ENCODE results near the gene HES5.
"Not testable (repeated sequence)": the region's sequence is repeated elsewhere in the genome, so short reads cannot be mapped to it uniquely, and the experiment has no call there.

Gene HES5

GRCh38 chr1:2558861-2559260, 28.8 kb upstream of the HES5 start:
- H3K4me3 ChIP-seq (ENCODE audit: low read depth in 1 of 2, low read length in 2 of 2): no peak overlapping the region
- no peaks in the 10 kb centered on the region for H3K27me3 ChIP-seq (ENCODE audit: low read depth, low read length)
- H3K27ac ChIP-seq (ENCODE audit: low read length): no peak overlapping the region
- no peaks in the 10 kb centered on the region for H3K9me3 ChIP-seq (ENCODE audit: control insufficient read depth in 1 of 2, low read length in 2 of 2)
- H3K36me3 ChIP-seq (ENCODE audit: control insufficient read depth in 1 of 2, insufficient read depth in 2 of 2, low read length in 2 of 2): peaks cover 4 to 48% of the 10 kb centered on the region in 2 donors
- H3K4me1 ChIP-seq (ENCODE audit: control insufficient read depth in 1 of 2, insufficient read depth in 2 of 2, low read length in 2 of 2): peaks cover 0 to 31% of the 10 kb centered on the region in 2 donors

- H3K9me3 ChIP-seq (ENCODE audit: control insufficient read depth in 1 of 2, low read length in 2 of 2): no peaks in the 10 kb centered on the region
- H3K36me3 ChIP-seq (ENCODE audit: control insufficient read depth in 1 of 2, insufficient read depth in 2 of 2, low read length in 2 of 2): peaks cover 4 to 44% of the 10 kb centered on the region in 2 donors
- H3K27ac ChIP-seq (ENCODE audit: low read length): no peak overlapping the region
- no peak overlapping the region for H3K4me3 ChIP-seq (ENCODE audit: low read depth in 1 of 2, low read length in 2 of 2)
- H3K4me1 ChIP-seq (ENCODE audit: control insufficient read depth in 1 of 2, insufficient read depth in 2 of 2, low read length in 2 of 2): peaks cover 0 to 31% of the 10 kb centered on the region in 2 donors
- H3K27me3 ChIP-seq (ENCODE audit: low read depth, low read length): no peaks in the 10 kb centered on the region
These were observed 28.4 kb upstream of the HES5 start for GRCh38 chr1:2558420-2558819.

GRCh38 chr1:2557482-2558400, 27.7 kb upstream of the HES5 start:
- H3K4me1 ChIP-seq (ENCODE audit: control insufficient read depth in 1 of 2, insufficient read depth in 2 of 2, low read length in 2 of 2): peaks cover 0 to 31% of the 10 kb centered on the region in 2 donors
- H3K9me3 ChIP-seq (ENCODE audit: control insufficient read depth in 1 of 2, low read length in 2 of 2): no peaks in the 10 kb centered on the region
- no peaks in the 10 kb centered on the region for H3K27me3 ChIP-seq (ENCODE audit: low read depth, low read length)
- peak overlapping the region; percentile 97 for H3K27ac ChIP-seq (ENCODE audit: low read length)
- peaks cover 4 to 37% of the 10 kb centered on the region in 2 donors for H3K36me3 ChIP-seq (ENCODE audit: control insufficient read depth in 1 of 2, insufficient read depth in 2 of 2, low read length in 2 of 2)
- H3K4me3 ChIP-seq (ENCODE audit: low read depth in 1 of 2, low read length in 2 of 2): peak overlapping the region; percentile 86

- Histone ChIP-seq H3K27me3 (ENCODE audit: low read depth, low read length) (no peaks in the 10 kb centered on the region), H3K9me3 (ENCODE audit: control insufficient read depth in 1 of 2, low read length in 2 of 2) (no peaks in the 10 kb centered on the region), H3K27ac (ENCODE audit: low read length) (peak overlapping the region; percentile 97), H3K4me3 (ENCODE audit: low read depth in 1 of 2, low read length in 2 of 2) (peak overlapping the region; percentile 86), H3K36me3 (ENCODE audit: control insufficient read depth in 1 of 2, insufficient read depth in 2 of 2, low read length in 2 of 2) (peaks cover 4 to 29% of the 10 kb centered on the region in 2 donors), H3K4me1 (ENCODE audit: control insufficient read depth in 1 of 2, insufficient read depth in 2 of 2, low read length in 2 of 2) (peaks cover 0 to 31% of the 10 kb centered on the region in 2 donors)
These were observed 26.8 kb upstream of the HES5 start for GRCh38 chr1:2556678-2557481.

- peaks cover 0 to 31% of the 10 kb centered on the region in 2 donors for H3K4me1 ChIP-seq (ENCODE audit: control insufficient read depth in 1 of 2, insufficient read depth in 2 of 2, low read length in 2 of 2)
- peak within 1 kb of the TSS; percentile 97 for H3K27ac ChIP-seq (ENCODE audit: low read length)
- H3K4me3 ChIP-seq (ENCODE audit: low read depth in 1 of 2, low read length in 2 of 2): peak within 1 kb of the TSS; percentile 86
- peaks cover 4 to 25% of the 10 kb centered on the region in 2 donors for H3K36me3 ChIP-seq (ENCODE audit: control insufficient read depth in 1 of 2, insufficient read depth in 2 of 2, low read length in 2 of 2)
- no peaks in the 10 kb centered on the region for H3K9me3 ChIP-seq (ENCODE audit: control insufficient read depth in 1 of 2, low read length in 2 of 2)
- H3K27me3 ChIP-seq (ENCODE audit: low read depth, low read length): no peaks in the 10 kb centered on the region
These were observed 26.2 kb upstream of the HES5 start, which contains the start of gene TNFRSF14 for GRCh38 chr1:2556277-2556677. TNFRSF14 (plus strand) TSS chr1:2556371; CDS start chr1:2556665, 294 bp downstream.

- H3K36me3 ChIP-seq (ENCODE audit: control insufficient read depth in 1 of 2, insufficient read depth in 2 of 2, low read length in 2 of 2): peaks cover 4 to 21% of the 10 kb centered on the region in 2 donors
- H3K4me1 ChIP-seq (ENCODE audit: control insufficient read depth in 1 of 2, insufficient read depth in 2 of 2, low read length in 2 of 2): peaks cover 0 to 31% of the 10 kb centered on the region in 2 donors
- peak overlapping the region; percentile 86 for H3K4me3 ChIP-seq (ENCODE audit: low read depth in 1 of 2, low read length in 2 of 2)
- H3K27me3 ChIP-seq (ENCODE audit: low read depth, low read length): no peaks in the 10 kb centered on the region
- no peaks in the 10 kb centered on the region for H3K9me3 ChIP-seq (ENCODE audit: control insufficient read depth in 1 of 2, low read length in 2 of 2)
- peak overlapping the region; percentile 97 for H3K27ac ChIP-seq (ENCODE audit: low read length)
These were observed 25.7 kb upstream of the HES5 start for GRCh38 chr1:2555634-2556276.

- H3K27ac ChIP-seq (ENCODE audit: low read length): peak overlapping the region; percentile 97
- H3K4me1 ChIP-seq (ENCODE audit: control insufficient read depth in 1 of 2, insufficient read depth in 2 of 2, low read length in 2 of 2): peaks cover 0 to 31% of the 10 kb centered on the region in 2 donors
- H3K27me3 ChIP-seq (ENCODE audit: low read depth, low read length): no peaks in the 10 kb centered on the region
- no peaks in the 10 kb centered on the region for H3K9me3 ChIP-seq (ENCODE audit: control insufficient read depth in 1 of 2, low read length in 2 of 2)
- H3K4me3 ChIP-seq (ENCODE audit: low read depth in 1 of 2, low read length in 2 of 2): peak overlapping the region in 1 of 2 donors; percentile 86
- peaks cover 4 to 11% of the 10 kb centered on the region in 2 donors for H3K36me3 ChIP-seq (ENCODE audit: control insufficient read depth in 1 of 2, insufficient read depth in 2 of 2, low read length in 2 of 2)
These were observed 24.7 kb upstream of the HES5 start for GRCh38 chr1:2554621-2555387.

- H3K9me3 ChIP-seq (ENCODE audit: control insufficient read depth in 1 of 2, low read length in 2 of 2): no peaks in the 10 kb centered on the region
- peaks cover 0 to 38% of the 10 kb centered on the region in 2 donors for H3K4me1 ChIP-seq (ENCODE audit: control insufficient read depth in 1 of 2, insufficient read depth in 2 of 2, low read length in 2 of 2)
- no peaks in the 10 kb centered on the region for H3K27me3 ChIP-seq (ENCODE audit: low read depth, low read length)
- peaks cover 4 to 5% of the 10 kb centered on the region in 2 donors for H3K36me3 ChIP-seq (ENCODE audit: control insufficient read depth in 1 of 2, insufficient read depth in 2 of 2, low read length in 2 of 2)
- H3K27ac ChIP-seq (ENCODE audit: low read length): no peak overlapping the region
- no peak overlapping the region for H3K4me3 ChIP-seq (ENCODE audit: low read depth in 1 of 2, low read length in 2 of 2)
These were observed 24.0 kb upstream of the HES5 start for GRCh38 chr1:2553871-2554620.

- H3K36me3 ChIP-seq (ENCODE audit: control insufficient read depth in 1 of 2, insufficient read depth in 2 of 2, low read length in 2 of 2); H3K4me3 ChIP-seq (ENCODE audit: low read depth in 1 of 2, low read length in 2 of 2); H3K9me3 ChIP-seq (ENCODE audit: control insufficient read depth in 1 of 2, low read length in 2 of 2); H3K27me3 ChIP-seq (ENCODE audit: low read depth, low read length); H3K27ac ChIP-seq (ENCODE audit: low read length): not testable (repeated sequence)
- peaks cover 0 to 43% of the 10 kb centered on the region in 2 donors for H3K4me1 ChIP-seq (ENCODE audit: control insufficient read depth in 1 of 2, insufficient read depth in 2 of 2, low read length in 2 of 2)
These were observed 23.0 kb upstream of the HES5 start for GRCh38 chr1:2553076-2553475.

GRCh38 chr1:2552189-2552588, 22.1 kb upstream of the HES5 start:
- no peak overlapping the region for H3K27ac ChIP-seq (ENCODE audit: low read length)
- H3K36me3 ChIP-seq (ENCODE audit: control insufficient read depth in 1 of 2, insufficient read depth in 2 of 2, low read length in 2 of 2): no peaks in the 10 kb centered on the region
- no peak overlapping the region for H3K4me3 ChIP-seq (ENCODE audit: low read depth in 1 of 2, low read length in 2 of 2)
- peaks cover 7 to 43% of the 10 kb centered on the region in 2 donors for H3K4me1 ChIP-seq (ENCODE audit: control insufficient read depth in 1 of 2, insufficient read depth in 2 of 2, low read length in 2 of 2)
- no peaks in the 10 kb centered on the region for H3K9me3 ChIP-seq (ENCODE audit: control insufficient read depth in 1 of 2, low read length in 2 of 2)
- no peaks in the 10 kb centered on the region for H3K27me3 ChIP-seq (ENCODE audit: low read depth, low read length)

Measured in muscle layer of duodenum (tissue), 2 donors.